ENCODE results near the gene DGKE.
A peak's percentile ranks its signal among the peaks of the same experiment; 100 is the strongest.

DGKE gene

GRCh38 chr17:56913867-56914580 lies 80.1 kb downstream of the DGKE start, which contains the start of gene TRIM25:
TSS of gene TRIM25 (minus strand) at chr17:56914049. CDS start at chr17:56913988, 61 bp downstream.
- peak; percentile 83 to 88 for DNase-seq (ENCODE audit: low read depth in 2 of 2)

- DNase-seq (ENCODE audit: low read depth in 2 of 2), result no peak
These were observed 80.8 kb downstream of the DGKE start for GRCh38 chr17:56914581-56915273.

DNA sequence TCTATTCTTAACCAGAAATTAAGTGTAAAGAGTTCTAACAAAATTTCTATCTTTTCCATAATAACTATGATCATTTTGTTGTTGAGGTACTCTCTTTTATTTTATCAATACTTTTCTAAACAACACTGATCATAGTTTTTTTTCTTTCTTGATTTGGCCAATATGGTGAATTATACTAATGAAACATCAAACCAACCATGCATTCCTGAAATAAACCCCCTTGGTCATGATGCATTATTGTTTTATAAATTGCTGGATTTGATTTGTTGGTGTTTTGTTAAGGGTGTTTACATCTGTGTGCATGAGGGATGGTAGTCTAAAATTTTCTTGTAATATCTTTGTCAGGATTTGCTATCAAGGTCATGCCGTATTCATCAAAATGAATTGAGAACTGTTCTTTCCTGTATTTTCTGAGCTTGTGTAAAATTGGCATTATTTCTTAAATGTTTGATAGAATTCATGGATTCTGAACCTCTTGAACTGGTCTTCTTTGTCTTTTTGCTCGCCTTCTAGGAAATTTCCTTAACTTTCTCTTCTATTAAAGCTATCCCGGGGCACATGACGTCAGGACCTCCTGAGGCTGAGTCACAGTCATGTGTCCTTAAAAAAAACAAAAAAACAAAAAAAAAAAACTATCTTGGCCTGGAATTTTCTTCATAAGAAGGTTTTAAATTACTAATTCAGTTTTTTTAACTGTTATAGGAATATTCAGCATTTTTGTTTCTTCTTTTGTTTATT lies 83.8 kb downstream of the DGKE start:
- DNase-seq (ENCODE audit: low read depth in 2 of 2), result no peak

DNA sequence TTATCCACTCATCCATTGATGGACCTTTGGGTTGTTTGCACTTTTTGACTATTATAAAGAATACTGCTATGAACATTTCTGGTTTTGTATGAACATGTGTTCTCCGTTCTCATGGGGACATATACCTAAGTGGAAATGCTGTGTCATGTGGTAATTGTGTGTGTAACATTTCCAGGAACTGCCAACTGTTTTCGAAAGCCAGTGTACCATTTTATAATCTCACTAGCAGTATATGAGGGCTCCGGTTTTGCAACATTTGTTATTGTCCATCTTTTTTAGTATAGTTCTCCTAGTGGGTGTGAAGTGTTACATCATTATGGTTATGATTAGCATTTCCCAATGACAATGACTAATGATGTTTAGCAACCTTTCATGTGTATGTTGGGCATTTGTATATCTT lies 85.0 kb downstream of the DGKE start:
- no peak for DNase-seq (ENCODE audit: low read depth in 2 of 2)

All from stimulated activated CD8-positive, alpha-beta memory T cell treated with anti-CD3 and anti-CD28 coated beads, Interleukin-7, amount 100 ng/mL, for 4 hours (primary cell).